Aorta (tissue), 5 donors: Measurements from ENCODE around the gene ASTN2. TPM values are rescaled to one million over a fixed set of nuclear protein-coding genes. Genes with fewer than 3 reads are reported as not detected.

Source experiments
- ATAC-seq: fragments of 200-7000 bp; cut with Tn5 transposase; one replicate; pipeline ENCODE4 v1.9.1; 2022; ENCODE audit warnings: moderate library complexity; ENCODE audit not compliant: low FRiP score
- DNase-seq, 2 donors: peaks; one replicate each; pipeline ENCODE4 v3.0.0-alpha.2; 2020
- H3K27ac ChIP-seq, 2 donors: one replicate each; pipeline ENCODE4 v1.5.1; 2013; ENCODE audit warnings: low read length in 2 of 2, mild to moderate bottlenecking in 2 of 2, moderate library complexity in 2 of 2, control low read depth in 1 of 2, inconsistent platforms in 1 of 2, low read depth in 1 of 2
- H3K27me3 ChIP-seq, 2 donors: one replicate each; pipeline ENCODE4 v1.6.1; 2013; ENCODE audit warnings: control low read depth in 1 of 2, low read length in 1 of 2, mild to moderate bottlenecking in 1 of 2, moderate library complexity in 1 of 2; ENCODE audit not compliant: insufficient read depth in 2 of 2, control insufficient read depth in 1 of 2
- H3K36me3 ChIP-seq, 2 donors: one replicate each; pipeline ENCODE4 v1.6.1; 2013; ENCODE audit warnings: control low read depth in 1 of 2, low read length in 1 of 2, mild to moderate bottlenecking in 1 of 2; ENCODE audit not compliant: insufficient read depth in 2 of 2, control insufficient read depth in 1 of 2
- H3K4me1 ChIP-seq, 2 donors: one replicate each; pipeline ENCODE4 v1.6.1; 2013; ENCODE audit warnings: low read length in 2 of 2, control low read depth in 1 of 2, mild to moderate bottlenecking in 1 of 2, moderate library complexity in 1 of 2; ENCODE audit not compliant: insufficient read depth in 2 of 2, control insufficient read depth in 1 of 2
- H3K4me3 ChIP-seq, 2 donors: one replicate each; pipeline ENCODE4 v1.5.1; 2013; ENCODE audit warnings: low read length in 2 of 2, control low read depth in 1 of 2, mild to moderate bottlenecking in 1 of 2
- H3K9me3 ChIP-seq: one replicate; pipeline ENCODE4 v1.6.1; 2013; ENCODE audit warnings: mild to moderate bottlenecking, low read length; ENCODE audit not compliant: control insufficient read depth
- WGBS, 2 donors: extraction: QIAGEN DNeasy Blood & Tissue Kit; methylation state at CpG; one replicate each; pipeline ENCODE4 v1.1.7; 2013; 5-methylcytosine and 5-hydroxymethylcytosine counted together
- intact Hi-C, 2 donors: fragments of 100-400 bp; cut with DNase I; formaldehyde crosslinking; loops; one replicate each; pipeline versions ENCODE4 v1.14.2 to v1.15.0; 2022
- polyA plus RNA-seq, 2 donors: library from polyadenylated mRNA; stranded (reverse); fragments of 200-250 nt; gene quantifications; one replicate each; pipeline ENCODE4 v1.2.3, GENCODE V29; 2013
- total RNA-seq, 2 donors: library from RNA; stranded (reverse); fragmentation: NEBNext Ultra II Directional; extraction: Animal tissue kit (Norgen Biotek cat#: 25700); gene quantifications; one replicate each; pipeline ENCODE4 v1.2.1, GENCODE V29; 2021
- donor health status: healthy with polysubstance abuse.
- donor health status: Bipolar disorder and iron deficiency.
- donor health status: DM: no; HTN: no; CAD: no.
- donor health status: DM: no; HTN: no; CAD: no.
- donor health status: DM: yes; HTN: yes; CAD: no.

The ASTN2 gene
- total and polyA plus RNA-seq, 4 donors, result 1.0 to 7.5 (median 4.4) TPM

- no peak overlapping the region for H3K27ac ChIP-seq
- WGBS, 2 donors, result 95 to 98% methylated on average over 5 of the region's 5 CpGs
- DNase-seq (no peak), ATAC-seq (no peak)
- H3K4me1 ChIP-seq, result no peaks in the 10 kb centered on the region
- H3K36me3 ChIP-seq, result peaks cover 0 to 3% of the 10 kb centered on the region in 2 donors
- no peaks in the 10 kb centered on the region for H3K27me3 ChIP-seq
- H3K9me3 ChIP-seq, result no peaks in the 10 kb centered on the region
- intact Hi-C loops, result no loop called here
- H3K4me3 ChIP-seq, result no peak overlapping the region
Observed at GRCh38 chr9:116422119-116422979, 992.5 kb downstream of the ASTN2 start.

GRCh38 chr9:116420993-116421538 lies 993.8 kb downstream of the ASTN2 start:
- intact Hi-C loops, result no loop called here
- DNase-seq, result no peak
- ATAC-seq, result no peak
- WGBS, 2 donors, result 87 to 89% methylated on average over 1 of the region's 1 CpG
- H3K27ac ChIP-seq, result no peak overlapping the region
- peaks cover 0 to 5% of the 10 kb centered on the region in 2 donors for H3K36me3 ChIP-seq
- H3K27me3 ChIP-seq, result no peaks in the 10 kb centered on the region
- no peaks in the 10 kb centered on the region for H3K4me1 ChIP-seq
- no peak overlapping the region for H3K4me3 ChIP-seq
- no peaks in the 10 kb centered on the region for H3K9me3 ChIP-seq

GRCh38 chr9:116419181-116419580 lies 995.7 kb downstream of the ASTN2 start:
- H3K27me3 ChIP-seq, result no peaks in the 10 kb centered on the region
- WGBS, 2 donors, result 45 to 64% methylated on average over 3 of the region's 3 CpGs
- H3K9me3 ChIP-seq, result no peaks in the 10 kb centered on the region
- DNase-seq (no peak), ATAC-seq (no peak)
- H3K36me3 ChIP-seq, result peaks cover 0 to 5% of the 10 kb centered on the region in 2 donors
- no peak overlapping the region for H3K4me3 ChIP-seq
- intact Hi-C loops, result no loop called here
- H3K4me1 ChIP-seq, result no peaks in the 10 kb centered on the region
- H3K27ac ChIP-seq, result no peak overlapping the region

- H3K4me3 ChIP-seq, result no peak overlapping the region
- H3K36me3 ChIP-seq, result peaks cover 0 to 5% of the 10 kb centered on the region in 2 donors
- H3K27me3 ChIP-seq, result no peaks in the 10 kb centered on the region
- H3K9me3 ChIP-seq, result no peaks in the 10 kb centered on the region
- no peak overlapping the region for H3K27ac ChIP-seq
- H3K4me1 ChIP-seq, result no peaks in the 10 kb centered on the region
- ATAC-seq (no peak), DNase-seq (no peak)
- 95 to 96% methylated on average over 2 of the region's 2 CpGs for WGBS, 2 donors
- intact Hi-C loops, result no loop called here
Observed at GRCh38 chr9:116417464-116417863, 997.4 kb downstream of the ASTN2 start.

DNA sequence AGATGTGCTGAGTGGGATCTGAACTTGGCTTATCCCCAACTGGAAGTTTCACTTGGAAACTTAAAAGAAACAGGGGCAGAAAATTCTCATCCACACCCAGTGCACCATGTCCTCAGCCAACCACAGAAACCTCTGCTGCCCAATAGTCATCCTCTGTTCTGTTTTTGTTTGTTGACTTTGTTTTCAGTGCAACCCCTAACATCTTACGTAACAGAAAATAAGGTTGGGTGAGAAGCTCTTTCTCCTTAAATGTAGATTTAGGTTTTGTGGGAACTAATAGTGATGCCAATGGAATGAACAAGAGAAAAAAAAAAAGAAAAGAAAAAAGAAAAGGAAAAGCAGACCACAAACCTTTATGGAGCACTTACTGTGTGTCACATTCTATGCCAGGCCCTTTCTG lies 998.4 kb downstream of the ASTN2 start:
- H3K27me3 ChIP-seq, result no peaks in the 10 kb centered on the region
- DNase-seq (no peak), ATAC-seq (no peak)
- intact Hi-C loops, result no loop called here
- peaks cover 0 to 5% of the 10 kb centered on the region in 2 donors for H3K36me3 ChIP-seq
- no peak overlapping the region for H3K27ac ChIP-seq
- WGBS, 2 donors, result 98 to 100% methylated on average over 1 of the region's 1 CpG
- no peaks in the 10 kb centered on the region for H3K4me1 ChIP-seq
- H3K9me3 ChIP-seq, result no peaks in the 10 kb centered on the region
- no peak overlapping the region for H3K4me3 ChIP-seq

GRCh38 chr9:116414374-116414773 lies 1000.5 kb downstream of the ASTN2 start:
- Histone ChIP-seq H3K9me3 (no peaks in the 10 kb centered on the region), H3K27ac (no peak overlapping the region), H3K4me3 (no peak overlapping the region), H3K27me3 (no peaks in the 10 kb centered on the region), H3K36me3 (peaks cover 0 to 1% of the 10 kb centered on the region in 2 donors), H3K4me1 (no peaks in the 10 kb centered on the region)
- WGBS, 2 donors, result 74 to 86% methylated on average over 2 of the region's 2 CpGs
- DNase-seq (no peak), ATAC-seq (no peak)
- intact Hi-C loops, result no loop called here

DNA sequence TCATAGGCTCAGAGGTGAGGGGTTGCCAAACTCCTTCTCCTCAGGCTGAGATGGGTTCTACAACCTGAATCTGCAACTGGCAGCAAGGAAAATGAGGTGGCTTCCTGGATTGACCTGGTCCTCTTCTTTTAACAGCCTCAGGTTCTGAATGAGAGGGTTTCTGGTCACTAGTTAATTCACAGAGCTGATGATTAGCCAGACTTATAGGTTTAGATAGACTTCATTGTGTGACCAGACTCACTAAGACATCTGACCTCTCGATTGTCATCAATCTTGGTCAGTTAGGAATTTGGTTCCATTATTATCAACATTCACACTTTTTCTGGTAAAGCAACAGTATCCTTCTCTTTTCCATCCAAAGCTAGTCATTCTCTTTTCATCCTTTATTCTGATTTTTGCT lies 1003.4 kb downstream of the ASTN2 start:
- no peaks in the 10 kb centered on the region for H3K9me3 ChIP-seq
- no peak for DNase-seq

GRCh38 chr9:116409638-116410037 lies 1005.2 kb downstream of the ASTN2 start:
- ATAC-seq (no peak), DNase-seq (no peak)
- Histone ChIP-seq H3K36me3 (no peaks in the 10 kb centered on the region), H3K9me3 (no peaks in the 10 kb centered on the region), H3K4me1 (no peaks in the 10 kb centered on the region), H3K27me3 (no peaks in the 10 kb centered on the region), H3K27ac (no peak overlapping the region), H3K4me3 (no peak overlapping the region)
- 89 to 90% methylated on average over 6 of the region's 6 CpGs for WGBS, 2 donors
- intact Hi-C loops, result no loop called here

More for the DNA sequence above, 1003.4 kb downstream of the ASTN2 start:
- H3K27me3 ChIP-seq, result no peaks in the 10 kb centered on the region
- 97% methylated on average over 1 of the region's 1 CpG for WGBS, 2 donors
- no peaks in the 10 kb centered on the region for H3K4me1 ChIP-seq
- no peak for ATAC-seq
- H3K36me3 ChIP-seq, result no peaks in the 10 kb centered on the region
- no peak overlapping the region for H3K27ac ChIP-seq
- no peak overlapping the region for H3K4me3 ChIP-seq
- intact Hi-C loops, result no loop called here

- no peaks in the 10 kb centered on the region for H3K27me3 ChIP-seq
- no peak overlapping the region for H3K27ac ChIP-seq
- H3K9me3 ChIP-seq, result no peaks in the 10 kb centered on the region
- no peak overlapping the region for H3K4me3 ChIP-seq
- intact Hi-C loops, result no loop called here
- H3K4me1 ChIP-seq, result no peaks in the 10 kb centered on the region
- H3K36me3 ChIP-seq, result no peaks in the 10 kb centered on the region
- ATAC-seq (no peak), DNase-seq (no peak)
- whole genome bisulfite sequencing, 2 donors, result 93 to 95% methylated on average over 2 of the region's 2 CpGs
Observed at GRCh38 chr9:116409129-116409528, 1005.7 kb downstream of the ASTN2 start.
